ENCODE data around the gene MORC3. TPM values are rescaled to one million over a fixed set of nuclear protein-coding genes. Genes with fewer than 3 reads are reported as not detected.
"Not testable (repeated sequence)": the region's sequence is repeated elsewhere in the genome, so short reads cannot be mapped to it uniquely, and the experiment has no call there.

MORC3 gene
- polyA plus RNA-seq (ENCODE audit: low read depth in 6 of 6) = 10 to 100 TPM; 20.6 to 59.6 (median 39.8) TPM

GRCh38 chr21:36319767-36320420, at the start of gene MORC3:
Gene MORC3, plus strand, starts transcription at chr21:36320197. Its CDS starts 68 bp downstream, at chr21:36320265.
- Mint-ChIP-seq H3K27me3 (no peaks in the 10 kb centered on the region), H3K4me3 (peak within 1 kb of the TSS; percentile 85 to 99 (median 96)), H3K36me3 (peaks cover 6 to 8% of the 10 kb centered on the region in 2 donors), H3K9me3 (peaks cover 0 to 12% (median 5%) of the 10 kb centered on the region in 7 donors), H3K4me1 (peaks cover 41 to 74% (median 64%) of the 10 kb centered on the region in 3 donors), H3K27ac (peak within 1 kb of the TSS; percentile 97 to 99 (median 98))
- peak; percentile 88 to 89 for ATAC-seq (ENCODE audit: low read depth in 2 of 2)
- peak; percentile 96 for DNase-seq

DNA sequence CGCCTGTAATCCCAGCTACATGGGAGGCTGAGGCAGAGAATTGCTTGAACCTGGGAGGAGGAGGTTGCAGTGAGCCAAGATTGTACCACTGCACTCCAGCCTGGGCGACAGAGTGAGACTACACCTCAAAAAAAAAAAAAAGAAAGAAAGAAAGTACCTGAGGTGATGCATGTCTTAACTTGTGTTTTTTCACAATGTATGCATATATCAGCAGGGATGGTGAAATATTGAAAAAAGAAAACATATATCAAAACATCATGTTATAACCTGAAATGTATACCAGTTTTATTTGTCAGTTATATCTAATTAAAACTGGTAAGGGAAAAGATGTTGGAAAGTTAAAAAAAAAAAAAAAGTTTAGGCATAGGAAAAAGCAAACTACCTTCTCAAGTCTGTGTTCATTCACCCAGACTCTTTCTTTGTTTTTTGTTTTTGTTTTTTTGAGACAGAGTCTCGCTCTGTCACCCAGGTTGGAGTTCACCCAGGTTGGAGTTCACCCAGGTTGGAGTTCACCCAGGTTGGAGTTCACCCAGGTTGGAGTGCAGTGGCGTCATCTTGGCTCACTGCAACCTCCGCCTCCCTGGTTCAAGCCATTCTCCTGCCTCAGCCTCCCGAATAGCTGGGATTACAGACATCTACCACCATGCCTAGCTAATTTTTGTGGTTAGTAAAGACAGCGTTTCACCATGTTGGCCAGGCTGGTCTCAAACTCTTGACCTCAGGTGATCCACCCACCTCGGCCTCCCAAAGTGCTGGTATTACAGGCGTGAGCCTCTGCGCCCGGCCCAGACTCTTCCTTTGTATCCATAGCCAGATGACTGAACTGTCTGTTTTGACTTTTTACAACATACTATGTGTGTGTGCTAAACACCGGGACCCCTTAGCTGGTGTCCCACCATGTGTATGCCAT, 49.0 kb upstream of the MORC3 start:
- DNase-seq; ATAC-seq (ENCODE audit: low read depth in 2 of 2); H3K27me3 Mint-ChIP-seq; H3K4me3 Mint-ChIP-seq: not testable (repeated sequence)
- Mint-ChIP-seq H3K36me3 (peaks cover 43 to 48% of the 10 kb centered on the region in 2 donors), H3K4me1 (peaks cover 16 to 30% (median 21%) of the 10 kb centered on the region in 3 donors), H3K27ac (peak overlapping the region in 2 of 6 donors; percentile 53 to 76), H3K9me3 (peaks cover 4 to 16% (median 9%) of the 10 kb centered on the region in 7 donors)

GRCh38 chr21:36274128-36274527, 45.9 kb upstream of the MORC3 start:
- Mint-ChIP-seq H3K36me3 (peaks cover 29 to 31% of the 10 kb centered on the region in 2 donors), H3K27ac (peak overlapping the region in 3 of 6 donors; percentile 39 to 97 (median 93))

GRCh38 chr21:36282568-36283230, 37.3 kb upstream of the MORC3 start:
- no peaks in the 10 kb centered on the region for H3K9me3 Mint-ChIP-seq
- peak overlapping the region in 1 of 8 donors; percentile 40 for H3K4me3 Mint-ChIP-seq
- no peaks in the 10 kb centered on the region for H3K27me3 Mint-ChIP-seq
- H3K27ac Mint-ChIP-seq = peak overlapping the region in 3 of 6 donors; percentile 3 to 53 (median 38)
- DNase-seq (no peak), ATAC-seq (ENCODE audit: low read depth in 2 of 2) (no peak)
- H3K4me1 Mint-ChIP-seq = peaks cover 0 to 14% (median 6%) of the 10 kb centered on the region in 3 donors
- H3K36me3 Mint-ChIP-seq = peaks cover 0 to 24% of the 10 kb centered on the region in 2 donors

More at GRCh38 chr21:36274128-36274527, 45.9 kb upstream of the MORC3 start:
- peaks cover 0 to 2% (median 0%) of the 10 kb centered on the region in 7 donors for H3K9me3 Mint-ChIP-seq
- peaks cover 9 to 16% (median 14%) of the 10 kb centered on the region in 3 donors for H3K4me1 Mint-ChIP-seq
- H3K27me3 Mint-ChIP-seq = no peaks in the 10 kb centered on the region
- ATAC-seq (ENCODE audit: low read depth in 2 of 2) (no peak), DNase-seq (no peak)
- H3K4me3 Mint-ChIP-seq = peak overlapping the region in 1 of 8 donors; percentile 41

GRCh38 chr21:36283231-36283622, 36.8 kb upstream of the MORC3 start:
- H3K4me1 Mint-ChIP-seq = peaks cover 0 to 14% (median 6%) of the 10 kb centered on the region in 3 donors
- not testable (repeated sequence) for DNase-seq; H3K4me3 Mint-ChIP-seq; H3K9me3 Mint-ChIP-seq; H3K27me3 Mint-ChIP-seq; ATAC-seq (ENCODE audit: low read depth in 2 of 2)
- peak overlapping the region in 2 of 6 donors; percentile 18 to 20 for H3K27ac Mint-ChIP-seq
- peaks cover 0 to 24% of the 10 kb centered on the region in 2 donors for H3K36me3 Mint-ChIP-seq

DNA sequence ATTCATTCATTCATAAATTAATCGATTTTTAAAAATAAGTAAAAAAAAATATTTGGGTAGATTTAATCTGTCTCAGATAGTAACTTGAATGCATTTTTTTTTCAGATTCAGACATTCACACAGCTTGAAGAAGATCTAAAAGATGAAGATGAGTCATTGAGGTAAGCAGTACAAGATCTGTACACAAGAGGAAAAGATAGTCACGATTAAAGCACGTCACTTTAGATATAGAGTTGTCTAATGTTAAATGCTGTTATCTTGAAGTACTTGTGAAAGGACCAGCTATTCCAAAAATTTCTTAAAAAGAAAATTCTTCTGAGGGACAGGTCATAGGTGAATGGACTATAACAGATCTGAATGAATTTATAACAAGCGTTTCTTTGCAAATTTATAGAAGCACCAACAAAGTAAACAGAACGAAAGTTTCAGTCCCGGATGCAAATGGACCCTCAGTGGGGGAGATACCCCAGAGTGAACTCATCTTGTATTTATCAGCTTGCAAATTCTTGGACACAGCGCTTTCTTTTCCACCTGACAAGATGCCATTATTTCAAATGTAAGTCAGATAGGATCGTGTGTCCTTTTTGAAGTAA, 31.2 kb upstream of the MORC3 start:
- H3K4me3 Mint-ChIP-seq = no peak overlapping the region
- peaks cover 10 to 26% of the 10 kb centered on the region in 2 donors for H3K36me3 Mint-ChIP-seq
- H3K9me3 Mint-ChIP-seq = no peaks in the 10 kb centered on the region
- H3K4me1 Mint-ChIP-seq = peaks cover 4 to 7% (median 4%) of the 10 kb centered on the region in 3 donors
- no peak for DNase-seq
- ATAC-seq (ENCODE audit: low read depth in 2 of 2) = no peak
- H3K27ac Mint-ChIP-seq = peak overlapping the region in 2 of 6 donors; percentile 50 to 87
- H3K27me3 Mint-ChIP-seq = no peaks in the 10 kb centered on the region

DNA sequence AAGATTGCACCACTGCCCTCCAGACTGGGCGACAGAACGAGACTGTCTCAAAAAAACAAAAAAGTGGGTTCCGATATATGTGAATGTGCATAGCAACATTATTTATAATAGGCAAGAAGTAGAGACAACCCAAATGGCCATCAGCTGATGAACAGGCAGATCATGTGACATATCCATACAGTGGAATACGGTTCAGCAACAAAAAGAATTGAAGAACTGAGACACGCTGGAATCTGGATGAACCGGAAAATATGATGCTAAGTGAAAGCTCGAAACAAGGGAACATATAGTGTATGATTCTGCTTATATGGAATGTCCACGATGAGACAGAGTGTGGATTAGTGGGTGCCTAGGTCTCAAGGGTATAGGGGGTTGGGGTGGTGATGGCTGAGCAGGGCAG, 28.5 kb upstream of the MORC3 start:
- Mint-ChIP-seq H3K4me1 (peaks cover 4 to 12% (median 7%) of the 10 kb centered on the region in 3 donors), H3K27ac (peak overlapping the region in 3 of 6 donors; percentile 25 to 76 (median 46)), H3K27me3 (no peaks in the 10 kb centered on the region), H3K9me3 (no peaks in the 10 kb centered on the region), H3K4me3 (peak overlapping the region in 2 of 8 donors; percentile 37 to 58), H3K36me3 (peaks cover 10 to 22% of the 10 kb centered on the region in 2 donors)
- ATAC-seq (ENCODE audit: low read depth in 2 of 2) (no peak), DNase-seq (no peak)

GRCh38 chr21:36297406-36297937, 22.5 kb upstream of the MORC3 start:
- no peaks in the 10 kb centered on the region for H3K27me3 Mint-ChIP-seq
- peak overlapping the region; percentile 96 to 99 (median 98) for H3K27ac Mint-ChIP-seq
- DNase-seq (no peak), ATAC-seq (ENCODE audit: low read depth in 2 of 2) (no peak)
- H3K9me3 Mint-ChIP-seq = no peaks in the 10 kb centered on the region
- peak overlapping the region; percentile 77 to 91 (median 84) for H3K4me3 Mint-ChIP-seq
- peaks cover 37 to 65% (median 48%) of the 10 kb centered on the region in 3 donors for H3K4me1 Mint-ChIP-seq
- H3K36me3 Mint-ChIP-seq = no peaks in the 10 kb centered on the region

DNA sequence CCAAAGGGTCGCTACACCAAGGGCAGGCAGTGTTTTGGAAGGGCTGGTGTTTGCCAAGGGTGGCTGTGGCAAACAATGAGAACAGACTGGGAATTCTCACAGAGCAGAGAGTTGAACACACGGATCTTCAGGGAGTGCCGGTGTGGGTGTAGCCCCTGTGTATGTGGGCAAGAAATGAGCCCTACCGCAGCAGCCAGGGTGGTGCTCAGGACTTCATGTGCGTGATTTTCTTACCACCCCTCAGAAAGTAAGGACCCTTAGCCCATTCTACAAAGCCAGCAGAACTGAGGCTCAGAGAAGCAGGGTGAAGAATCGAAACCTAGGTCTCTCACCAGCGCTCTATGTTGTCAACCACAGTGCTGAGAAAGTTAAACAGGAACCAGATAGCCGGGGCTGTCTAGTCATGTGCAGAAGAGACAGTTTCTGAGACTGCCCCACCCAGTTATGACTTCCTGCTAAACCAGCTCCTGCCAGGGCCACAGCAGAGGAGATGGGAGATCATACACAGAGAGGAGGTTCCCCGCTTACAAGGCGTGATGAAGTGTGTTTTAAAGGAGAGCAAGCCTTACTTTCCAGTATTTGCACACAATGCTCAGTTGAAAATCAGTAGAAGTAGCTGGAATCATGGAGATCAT, 21.9 kb upstream of the MORC3 start:
- peak; percentile 91 to 92 for ATAC-seq (ENCODE audit: low read depth in 2 of 2)
- no peaks in the 10 kb centered on the region for H3K27me3 Mint-ChIP-seq
- peak; percentile 90 for DNase-seq
- no peaks in the 10 kb centered on the region for H3K9me3 Mint-ChIP-seq
- H3K4me1 Mint-ChIP-seq = peaks cover 37 to 71% (median 48%) of the 10 kb centered on the region in 3 donors
- H3K4me3 Mint-ChIP-seq = peak overlapping the region; percentile 77 to 91 (median 84)
- no peaks in the 10 kb centered on the region for H3K36me3 Mint-ChIP-seq
- peak overlapping the region; percentile 96 to 99 (median 98) for H3K27ac Mint-ChIP-seq

DNA sequence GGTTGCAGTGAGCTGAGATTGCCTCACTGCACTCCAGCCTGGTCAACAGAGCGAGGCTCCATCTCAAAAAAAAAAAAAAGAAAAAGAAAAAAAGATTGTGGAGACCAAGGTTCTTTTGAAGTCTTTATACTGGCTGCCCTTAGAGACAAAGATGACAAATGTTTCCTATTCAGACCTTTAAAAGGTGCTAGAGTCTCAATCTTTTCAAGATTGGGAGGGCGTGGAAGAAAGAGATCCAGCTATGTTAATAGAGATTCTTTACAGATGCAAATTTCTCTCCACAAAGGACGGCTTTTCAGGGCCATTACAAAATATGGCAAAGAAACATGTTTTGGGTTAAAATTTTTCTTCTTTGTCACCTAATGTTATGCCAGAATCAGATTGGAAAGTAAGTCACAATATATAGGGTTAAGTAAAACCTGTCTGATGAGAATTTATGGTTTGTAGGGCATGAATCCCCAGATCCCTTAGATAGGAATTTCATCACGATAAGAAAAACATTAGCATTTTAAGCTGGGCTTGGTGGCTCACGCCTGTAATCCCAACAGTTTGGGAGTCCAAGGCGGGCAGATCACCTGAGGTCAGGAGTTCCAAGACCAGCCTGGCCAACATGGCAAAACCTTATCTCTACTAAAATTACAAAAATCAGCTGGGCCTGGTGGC, 13.0 kb upstream of the MORC3 start:
- Mint-ChIP-seq H3K9me3 (no peaks in the 10 kb centered on the region), H3K27me3 (no peaks in the 10 kb centered on the region), H3K4me1 (peaks cover 4 to 48% (median 25%) of the 10 kb centered on the region in 3 donors), H3K36me3 (no peaks in the 10 kb centered on the region), H3K27ac (peak overlapping the region in 2 of 6 donors; percentile 44 to 69), H3K4me3 (no peak overlapping the region)
- ATAC-seq (ENCODE audit: low read depth in 2 of 2) (no peak), DNase-seq (no peak)

- peak overlapping the region; percentile 53 to 95 (median 90) for H3K27ac Mint-ChIP-seq
- H3K36me3 Mint-ChIP-seq = peaks cover 0 to 1% of the 10 kb centered on the region in 2 donors
- peaks cover 0 to 42% (median 21%) of the 10 kb centered on the region in 3 donors for H3K4me1 Mint-ChIP-seq
- peak overlapping the region in 7 of 8 donors; percentile 45 to 86 (median 62) for H3K4me3 Mint-ChIP-seq
- peaks cover 0 to 3% (median 0%) of the 10 kb centered on the region in 7 donors for H3K9me3 Mint-ChIP-seq
- DNase-seq = peak; percentile 61
- H3K27me3 Mint-ChIP-seq = no peaks in the 10 kb centered on the region
- peak; percentile 98 to 99 for ATAC-seq (ENCODE audit: low read depth in 2 of 2)
Measured at GRCh38 chr21:36310016-36310415, 10.0 kb upstream of the MORC3 start.
